ENCODE data around the gene DBH. TPM values are rescaled to one million over a fixed set of nuclear protein-coding genes. Genes with fewer than 3 reads are reported as not detected.

DBH gene
- total and polyA plus RNA-seq, 2 donors (not counting 1 experiment from before 2014, with no cell fraction given), result not detected

DNA sequence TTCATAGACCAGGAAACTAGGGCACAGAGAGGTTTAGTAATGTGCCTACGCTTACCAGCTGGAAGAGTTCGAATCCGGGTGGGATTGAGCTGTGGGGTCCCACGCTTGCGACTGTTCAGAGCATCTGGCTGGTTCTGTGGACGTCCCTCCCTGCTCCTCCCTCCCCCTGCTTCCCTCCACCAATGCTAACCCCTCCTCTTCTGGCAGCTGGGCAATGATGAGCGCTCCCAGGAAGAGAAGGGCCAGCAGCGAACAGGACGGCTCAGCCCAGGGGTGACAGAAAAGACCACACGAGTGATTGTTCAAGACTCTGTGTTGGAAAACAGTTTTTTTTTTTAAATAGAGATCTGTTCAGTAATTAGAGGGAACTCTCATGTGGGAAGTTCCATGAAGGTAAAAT is 33.9 kb upstream of the DBH start:
- Mint-ChIP-seq H3K4me3 (no peak overlapping the region), H3K27me3 (peaks cover 35% of the 10 kb centered on the region), H3K9me3 (ENCODE audit: insufficient read depth) (peaks cover 2% of the 10 kb centered on the region), H3K27ac (no peak overlapping the region), H3K4me1 (peaks cover 7% of the 10 kb centered on the region)
- ChIA-PET POLR2A (no interaction called here), CTCF (interaction anchor here (1.4 kb wide), 1 partner anchor 392 kb away, joined by 4 read pairs; no protein-coding TSS in a partner anchor)
- no peak overlapping the region for H3K27ac ChIP-seq (ENCODE audit: low read length in 2 of 2)
- intact Hi-C loops (cut with micrococcal nuclease), result no loop called here
- peaks cover 0 to 25% (median 9%) of the 10 kb centered on the region in 3 donors for H3K9me3 ChIP-seq (ENCODE audit: control extremely low read depth in 1 of 3, control insufficient read depth in 2 of 3, insufficient read depth in 1 of 3, low read length in 2 of 3)
- ATAC-seq (ENCODE audit: low read depth) (no peak), DNase-seq (no peak)
- H3K4me3 ChIP-seq (ENCODE audit: control extremely low read depth in 1 of 5, extremely low read depth in 1 of 5, insufficient read depth in 1 of 5, low read depth in 2 of 5, low read length in 4 of 5), result no peak overlapping the region
- H2AFZ ChIP-seq (ENCODE audit: insufficient read depth, low read depth, low read length, poor library complexity, severe bottlenecking), result no peak overlapping the region
- H4K20me1 ChIP-seq (ENCODE audit: control insufficient read depth, insufficient read depth, low read length, poor library complexity, severe bottlenecking), result no peaks in the 10 kb centered on the region
- no peaks in the 10 kb centered on the region for H3K36me3 ChIP-seq (replicated peaks in 1 of 2; ENCODE audit: control extremely low read depth in 1 of 2, control insufficient read depth in 1 of 2, extremely low read depth in 1 of 2, insufficient read depth in 2 of 2, low read length in 1 of 2)
- 78% methylated on average over 10 of the region's 10 CpGs for WGBS (ENCODE audit: insufficient coverage)
- TF ChIP-seq EZH2 (IDR thresholded peaks at IDR 0.05; ENCODE audit: borderline replicate concordance, insufficient read depth, low read depth, low read length, poor library complexity, severe bottlenecking), result no peak
- TF ChIP-seq, protein P1, sequence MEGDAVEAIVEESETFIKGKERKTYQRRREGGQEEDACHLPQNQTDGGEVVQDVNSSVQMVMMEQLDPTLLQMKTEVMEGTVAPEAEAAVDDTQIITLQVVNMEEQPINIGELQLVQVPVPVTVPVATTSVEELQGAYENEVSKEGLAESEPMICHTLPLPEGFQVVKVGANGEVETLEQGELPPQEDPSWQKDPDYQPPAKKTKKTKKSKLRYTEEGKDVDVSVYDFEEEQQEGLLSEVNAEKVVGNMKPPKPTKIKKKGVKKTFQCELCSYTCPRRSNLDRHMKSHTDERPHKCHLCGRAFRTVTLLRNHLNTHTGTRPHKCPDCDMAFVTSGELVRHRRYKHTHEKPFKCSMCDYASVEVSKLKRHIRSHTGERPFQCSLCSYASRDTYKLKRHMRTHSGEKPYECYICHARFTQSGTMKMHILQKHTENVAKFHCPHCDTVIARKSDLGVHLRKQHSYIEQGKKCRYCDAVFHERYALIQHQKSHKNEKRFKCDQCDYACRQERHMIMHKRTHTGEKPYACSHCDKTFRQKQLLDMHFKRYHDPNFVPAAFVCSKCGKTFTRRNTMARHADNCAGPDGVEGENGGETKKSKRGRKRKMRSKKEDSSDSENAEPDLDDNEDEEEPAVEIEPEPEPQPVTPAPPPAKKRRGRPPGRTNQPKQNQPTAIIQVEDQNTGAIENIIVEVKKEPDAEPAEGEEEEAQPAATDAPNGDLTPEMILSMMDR (IDR thresholded peaks at IDR 0.05), result no peak
- H3K4me2 ChIP-seq (replicated peaks; ENCODE audit: low read depth, low read length, poor library complexity, severe bottlenecking), result no peak overlapping the region
- no peaks in the 10 kb centered on the region for H3K79me2 ChIP-seq (ENCODE audit: control insufficient read depth, insufficient read depth, low read length)
- no peak overlapping the region for H3K9ac ChIP-seq (ENCODE audit: low read length)
- H3K4me1 ChIP-seq (ENCODE audit: control insufficient read depth in 2 of 2, insufficient read depth in 2 of 2, low read length in 2 of 2), result no peaks in the 10 kb centered on the region
- H3K27me3 ChIP-seq (replicated peaks in 1 of 4; ENCODE audit: control extremely low read depth in 1 of 4, control insufficient read depth in 3 of 4, insufficient read depth in 4 of 4, low read length in 3 of 4), result peaks cover 0 to 34% (median 0%) of the 10 kb centered on the region in 4 experiments

DNA sequence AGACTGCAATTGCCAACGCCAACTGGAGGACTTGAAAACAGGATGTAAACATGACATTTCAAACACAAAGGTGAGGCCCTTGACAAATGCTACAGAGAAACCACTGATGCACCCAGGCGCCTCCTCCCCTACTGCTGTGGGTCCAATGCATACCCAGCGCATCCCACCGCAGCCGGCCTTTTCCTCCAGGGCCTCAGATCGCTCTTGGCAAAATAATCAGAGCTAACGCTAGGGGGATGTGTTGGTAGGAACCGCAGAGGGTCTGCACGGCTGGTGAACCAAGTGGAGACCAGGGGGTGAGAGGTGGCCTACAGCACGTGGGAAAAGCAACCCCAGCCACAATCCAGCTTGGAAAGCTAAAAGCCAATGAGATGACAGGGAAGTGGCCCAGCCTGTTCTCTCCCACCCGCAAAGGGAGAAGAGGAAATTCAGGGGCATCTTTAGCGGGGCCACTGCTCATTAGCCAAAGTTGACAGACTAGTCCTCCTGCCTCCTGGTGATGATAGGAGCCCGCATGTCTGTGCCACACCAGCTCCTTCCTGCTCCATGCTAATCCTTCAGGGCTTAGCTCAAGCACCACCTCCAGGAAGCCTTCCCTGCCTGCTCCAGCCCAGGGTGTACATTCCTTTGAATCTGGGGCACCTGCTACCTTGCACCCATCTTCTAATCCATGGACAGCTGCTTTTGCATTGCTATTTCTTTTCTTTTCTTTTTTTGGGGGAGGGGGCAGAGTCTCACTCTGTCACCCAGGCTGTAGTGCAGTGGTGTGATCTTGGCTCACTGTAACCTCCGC is 32.8 kb upstream of the DBH start:
- ChIA-PET CTCF (interaction anchor here (1.4 kb wide), 1 partner anchor 391 kb away, joined by 4 read pairs; no protein-coding TSS in a partner anchor), POLR2A (no interaction called here)
- H3K9me3 ChIP-seq (ENCODE audit: control extremely low read depth in 1 of 3, control insufficient read depth in 2 of 3, insufficient read depth in 1 of 3, low read length in 2 of 3), result peaks cover 0 to 21% (median 0%) of the 10 kb centered on the region in 3 donors
- WGBS (ENCODE audit: insufficient coverage), result 48% methylated on average over 7 of the region's 14 CpGs
- Mint-ChIP-seq H3K27ac (no peak overlapping the region), H3K27me3 (peaks cover 40% of the 10 kb centered on the region), H3K4me1 (peaks cover 7% of the 10 kb centered on the region), H3K9me3 (ENCODE audit: insufficient read depth) (no peaks in the 10 kb centered on the region), H3K4me3 (no peak overlapping the region)
- no peaks in the 10 kb centered on the region for H4K20me1 ChIP-seq (ENCODE audit: control insufficient read depth, insufficient read depth, low read length, poor library complexity, severe bottlenecking)
- no peaks in the 10 kb centered on the region for H3K36me3 ChIP-seq (replicated peaks in 1 of 2; ENCODE audit: control extremely low read depth in 1 of 2, control insufficient read depth in 1 of 2, extremely low read depth in 1 of 2, insufficient read depth in 2 of 2, low read length in 1 of 2)
- no peaks in the 10 kb centered on the region for H3K4me1 ChIP-seq (ENCODE audit: control insufficient read depth in 2 of 2, insufficient read depth in 2 of 2, low read length in 2 of 2)
- H2AFZ ChIP-seq (ENCODE audit: insufficient read depth, low read depth, low read length, poor library complexity, severe bottlenecking), result no peak overlapping the region
- H3K79me2 ChIP-seq (ENCODE audit: control insufficient read depth, insufficient read depth, low read length), result no peaks in the 10 kb centered on the region
- peaks cover 0 to 45% (median 2%) of the 10 kb centered on the region in 4 experiments for H3K27me3 ChIP-seq (replicated peaks in 1 of 4; ENCODE audit: control extremely low read depth in 1 of 4, control insufficient read depth in 3 of 4, insufficient read depth in 4 of 4, low read length in 3 of 4)
- ATAC-seq (ENCODE audit: low read depth) (no peak), DNase-seq (no peak)
- no peak overlapping the region for H3K4me2 ChIP-seq (replicated peaks; ENCODE audit: low read depth, low read length, poor library complexity, severe bottlenecking)
- TF ChIP-seq, protein P1 (IDR thresholded peaks at IDR 0.05), result no peak
- TF ChIP-seq EZH2 (IDR thresholded peaks at IDR 0.05; ENCODE audit: borderline replicate concordance, insufficient read depth, low read depth, low read length, poor library complexity, severe bottlenecking), result no peak
- H3K9ac ChIP-seq (ENCODE audit: low read length), result no peak overlapping the region
- no peak overlapping the region for H3K4me3 ChIP-seq (ENCODE audit: control extremely low read depth in 1 of 5, extremely low read depth in 1 of 5, insufficient read depth in 1 of 5, low read depth in 2 of 5, low read length in 4 of 5)
- no peak overlapping the region for H3K27ac ChIP-seq (ENCODE audit: low read length in 2 of 2)
- intact Hi-C loops (cut with micrococcal nuclease), result no loop called here
